NOMO-1 treated with DMSO at 0.1 percent for 48 hours (cell line): Measurements from ENCODE around the gene RHCG.
A peak's percentile ranks its signal among the peaks of the same experiment; 100 is the strongest.

Experiments
- DNase-seq: peaks from one replicate; lab custom pipeline; 2025; ENCODE audit not compliant: unreplicated experiment; lab: John Stamatoyannopoulos, UW

RHCG gene

DNA sequence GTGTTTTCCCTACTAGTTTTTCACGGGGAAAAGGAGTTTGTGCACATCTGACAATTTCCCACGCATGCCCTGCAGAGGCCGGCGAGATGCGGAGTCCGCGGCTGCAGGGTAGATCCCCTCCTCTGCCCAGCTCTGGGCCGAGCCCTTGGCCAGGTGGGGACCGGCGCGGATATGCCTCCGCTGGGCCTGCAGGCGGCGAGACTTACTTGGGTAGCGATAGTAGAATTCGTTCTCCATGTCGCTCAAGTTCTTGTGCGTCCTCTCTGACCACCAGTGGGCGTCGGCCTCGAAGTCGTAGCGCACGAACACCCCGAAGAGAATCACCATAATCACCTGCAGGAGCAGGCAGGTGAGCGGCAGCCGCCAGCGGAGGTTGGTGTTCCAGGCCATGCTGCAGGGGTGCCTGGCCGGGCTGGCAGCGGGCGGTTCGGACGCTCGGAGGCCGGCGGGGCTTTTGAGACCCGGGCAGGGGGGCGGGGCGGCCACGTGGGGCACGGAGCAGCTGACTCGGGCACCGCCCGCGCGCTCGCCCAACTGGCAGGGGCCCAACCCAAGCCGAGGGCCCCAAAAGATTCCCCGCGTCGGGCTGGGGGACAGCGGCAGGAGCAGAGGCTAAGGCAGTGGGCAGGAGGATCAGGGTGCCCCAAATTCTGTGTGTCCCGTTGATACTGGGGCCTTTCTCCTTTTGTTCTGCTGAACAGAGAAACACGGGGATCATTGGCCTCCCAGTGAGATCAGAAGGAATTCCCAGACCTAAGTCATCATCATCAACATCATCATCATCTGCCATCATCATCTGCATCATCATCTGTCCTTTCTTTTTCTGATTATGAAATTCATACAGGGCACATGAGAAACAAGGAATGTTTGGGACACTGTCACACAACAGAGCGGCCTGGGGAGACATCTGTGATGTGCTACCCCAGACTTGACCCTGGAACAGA, at the start of gene RHCG:
RHCG (minus strand) TSS at position 429 of the 944 bp plus-strand sequence; CDS start at position 390, 39 bp downstream.
- peak; percentile 53 for DNase-seq

GRCh38 chr15:89543389-89543788, 47.0 kb upstream of the RHCG start:
- no peak for DNase-seq

GRCh38 chr15:89542369-89542768, 46.0 kb upstream of the RHCG start:
- DNase-seq = no peak

GRCh38 chr15:89539027-89539426, 42.6 kb upstream of the RHCG start:
- no peak for DNase-seq

DNA sequence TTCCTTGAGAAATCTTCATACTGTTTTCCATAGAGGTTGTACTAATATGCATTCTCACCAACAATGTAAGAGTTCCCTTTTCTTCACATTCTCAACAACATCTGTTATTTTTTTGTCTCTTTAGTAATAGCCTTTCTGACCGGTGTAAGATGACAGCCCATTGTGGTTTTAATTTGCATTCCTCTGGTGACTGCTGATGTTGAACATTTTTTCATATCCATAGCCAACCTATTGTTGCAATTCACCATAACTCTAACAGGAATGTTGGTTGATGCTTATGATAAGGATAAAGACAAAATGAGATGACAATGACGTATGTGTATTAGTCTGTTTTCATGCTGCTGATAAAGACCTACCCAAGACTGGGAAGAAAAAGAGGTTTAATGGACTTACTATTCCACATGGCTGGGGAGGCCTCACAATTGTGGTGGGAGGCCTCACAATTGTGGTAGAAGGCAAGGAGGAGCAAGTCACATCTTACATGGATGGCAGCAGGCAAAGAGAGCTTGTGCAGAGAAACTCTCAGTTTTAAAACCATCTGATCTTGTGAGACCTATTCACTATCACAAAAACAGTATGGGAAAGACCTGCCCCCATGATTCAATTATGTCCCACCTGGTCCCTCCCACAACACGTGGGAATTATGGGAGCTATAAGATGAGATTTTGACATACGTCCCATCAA, 37.6 kb upstream of the RHCG start:
- DNase-seq = no peak

GRCh38 chr15:89531796-89532537, 35.6 kb upstream of the RHCG start:
- DNase-seq = no peak

- no peak for DNase-seq
Measured at GRCh38 chr15:89530976-89531375, 34.6 kb upstream of the RHCG start.

- no peak for DNase-seq
Measured at GRCh38 chr15:89528757-89529352, 32.5 kb upstream of the RHCG start.

GRCh38 chr15:89526601-89527441, 30.4 kb upstream of the RHCG start:
- DNase-seq = no peak

DNA sequence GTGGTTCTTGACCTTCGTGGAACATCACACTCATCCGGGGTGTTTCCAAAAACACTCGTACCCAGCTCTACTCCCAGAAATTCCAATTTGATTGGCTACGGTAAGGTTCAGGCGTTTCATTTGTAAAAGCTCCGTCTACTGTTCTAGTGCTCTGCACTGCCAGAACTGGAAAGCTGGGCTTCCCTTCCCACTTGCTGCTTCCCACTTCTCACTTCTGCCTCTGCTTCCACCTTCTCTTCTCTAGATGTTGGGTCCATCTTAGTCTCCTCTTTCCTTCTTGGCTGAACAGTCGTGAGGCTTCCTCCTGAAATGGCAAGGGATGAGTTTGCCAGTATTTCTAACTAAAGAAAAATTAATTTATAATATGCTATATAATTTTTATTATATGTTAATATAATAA, 29.8 kb upstream of the RHCG start:
- no peak for DNase-seq

DNA sequence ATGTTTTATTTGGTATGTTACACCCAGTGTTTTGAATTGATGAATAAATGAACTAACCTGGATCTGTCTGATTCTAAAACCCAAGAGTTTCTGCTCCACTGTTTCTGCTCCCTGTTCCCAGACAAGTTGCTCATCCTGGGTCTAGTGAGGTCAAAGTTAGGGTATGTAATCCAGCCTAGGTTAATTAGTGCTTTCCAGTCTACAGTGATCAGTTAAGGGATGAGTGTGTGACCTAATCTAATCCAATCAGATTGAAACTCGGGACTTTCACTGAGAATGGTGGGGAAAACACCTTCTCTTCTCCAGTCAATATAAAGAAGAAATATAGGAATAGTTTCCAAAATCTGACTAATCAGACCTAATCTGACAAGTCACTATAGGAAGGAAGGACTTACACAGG, 27.8 kb upstream of the RHCG start:
- DNase-seq = no peak

DNA sequence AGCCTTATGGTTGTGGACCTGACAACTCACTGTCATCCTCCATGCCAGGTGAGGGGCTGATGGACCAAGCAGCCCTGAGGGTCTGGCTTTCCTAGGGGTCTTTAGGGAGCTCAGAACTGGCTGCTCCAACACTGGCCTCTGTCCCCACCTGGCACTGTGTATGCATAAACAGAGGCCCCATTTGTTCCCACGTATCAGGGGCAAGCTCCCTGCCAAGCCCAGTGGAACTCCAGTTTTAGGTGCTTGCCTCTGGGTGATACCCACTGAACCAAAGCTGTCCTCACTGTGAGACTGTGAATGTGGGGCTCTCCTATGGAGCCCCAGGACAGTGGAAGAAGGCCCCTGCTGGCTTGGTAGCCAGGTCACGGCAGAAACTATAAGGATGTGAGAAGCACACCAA, 26.7 kb upstream of the RHCG start:
- no peak for DNase-seq

DNA sequence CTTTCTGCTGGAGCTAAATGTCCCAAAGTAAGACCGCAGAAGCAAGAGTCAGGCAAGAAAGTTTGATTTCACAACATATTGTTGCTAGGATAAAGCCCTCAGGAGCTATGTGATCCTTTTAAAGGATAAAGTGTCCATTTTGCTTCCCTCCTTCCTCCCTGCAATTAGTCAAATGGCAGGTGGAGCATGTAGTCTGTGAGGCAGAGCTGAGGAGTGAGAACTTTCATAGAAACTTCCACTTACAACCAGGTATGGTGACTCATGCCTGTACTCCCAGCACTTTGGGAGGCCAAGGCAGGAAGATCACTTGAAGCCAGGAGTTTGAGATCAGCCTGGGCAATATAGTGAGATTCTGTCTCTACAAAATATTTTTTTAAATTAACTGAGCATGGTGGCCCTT, 25.2 kb upstream of the RHCG start:
- no peak for DNase-seq

- DNase-seq = no peak
Measured at GRCh38 chr15:89515477-89515876, 19.1 kb upstream of the RHCG start.

DNA sequence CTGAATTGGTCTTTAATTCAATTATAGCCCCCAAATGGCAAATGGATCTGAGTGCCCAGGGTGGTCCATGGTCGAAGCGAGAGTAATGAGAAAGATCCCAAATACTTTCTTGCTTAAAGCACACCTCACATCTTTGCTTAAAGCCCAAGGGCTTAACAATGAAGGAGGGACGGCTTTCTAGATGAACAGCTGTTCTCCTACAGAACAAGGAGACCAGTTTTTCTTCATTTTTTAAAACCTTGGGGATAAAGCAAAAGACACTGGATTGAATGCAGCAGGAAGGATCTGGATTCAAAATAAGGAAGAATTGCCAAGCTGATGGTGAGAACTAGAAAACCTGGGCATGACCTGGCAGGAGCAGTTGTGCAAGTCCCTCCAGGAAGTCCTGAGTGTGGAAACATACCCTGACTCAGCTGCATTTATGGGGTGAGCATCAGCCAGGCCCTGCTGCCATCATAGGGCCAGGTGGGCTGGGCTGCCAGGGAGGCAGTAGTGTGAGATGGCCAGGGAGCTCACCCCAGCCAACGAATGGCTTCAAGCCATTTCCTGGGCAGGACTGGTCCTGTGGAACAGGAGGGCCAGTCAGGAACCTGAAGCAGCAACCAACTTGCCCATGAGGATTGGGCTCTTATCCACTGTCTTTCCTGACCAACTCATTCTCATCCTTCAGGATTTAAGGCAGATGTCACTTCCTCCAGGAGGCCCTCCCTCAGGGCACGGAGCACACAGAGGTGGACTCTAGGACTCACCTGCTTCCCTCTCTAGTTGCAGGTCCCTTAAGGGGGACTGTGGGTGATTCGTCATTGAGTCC, 18.4 kb upstream of the RHCG start:
- peak; percentile 26 for DNase-seq

DNA sequence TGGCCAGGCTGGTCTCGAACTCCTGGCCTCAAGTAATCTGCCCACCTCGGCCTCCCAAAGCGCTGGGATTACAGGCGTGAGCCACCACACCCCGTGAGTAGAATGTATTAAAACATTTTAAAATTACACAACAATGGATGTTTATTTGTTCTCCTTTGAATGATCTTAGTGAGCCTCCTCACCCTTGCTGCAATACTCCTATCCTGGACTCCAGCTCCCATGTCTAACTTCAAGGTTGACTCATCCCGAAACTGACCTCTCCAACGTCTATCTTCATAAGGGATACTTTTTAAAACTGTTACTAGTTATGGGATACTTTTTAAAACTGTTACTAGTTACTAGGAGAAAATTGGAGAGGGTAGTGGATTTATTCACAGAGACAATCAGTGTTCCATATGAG, 17.8 kb upstream of the RHCG start:
- no peak for DNase-seq

- no peak for DNase-seq
Measured at GRCh38 chr15:89513284-89513683, 16.9 kb upstream of the RHCG start.

- no peak for DNase-seq
Measured at GRCh38 chr15:89512631-89513030, 16.2 kb upstream of the RHCG start.

DNA sequence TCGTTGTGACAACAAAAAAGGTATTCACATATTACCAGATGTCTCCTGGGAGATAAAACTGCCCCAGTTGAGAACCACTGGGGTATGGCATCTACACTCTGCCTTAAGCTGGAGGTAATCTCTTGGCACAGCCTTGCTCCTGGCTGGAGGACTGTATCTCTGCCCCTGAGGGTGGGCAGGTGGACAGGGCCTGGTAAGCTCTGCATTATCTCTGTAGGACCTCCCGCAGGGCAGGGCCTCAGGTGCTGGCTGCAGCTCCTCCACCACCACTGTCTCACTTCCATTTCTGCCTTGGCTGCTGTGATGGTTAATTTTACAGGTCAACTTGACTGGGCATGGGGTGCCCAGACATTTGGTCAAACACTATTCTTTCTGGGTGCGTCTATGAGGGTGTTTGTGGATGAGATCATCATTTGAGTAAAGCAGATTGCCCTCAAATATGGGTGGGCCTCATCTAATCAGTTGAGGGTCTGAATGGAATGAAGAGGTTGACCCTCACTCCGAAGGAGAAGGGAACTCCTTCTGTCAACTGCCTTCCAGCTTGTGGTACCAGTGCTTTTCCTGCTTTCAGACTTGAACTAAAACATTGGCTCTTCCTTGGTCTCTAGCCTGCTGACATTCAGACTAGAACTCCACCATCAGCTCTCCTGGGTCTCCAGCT, 9.8 kb upstream of the RHCG start:
- no peak for DNase-seq
